Measurements from ENCODE around the gene STK38L. TPM values are rescaled to one million over a fixed set of nuclear protein-coding genes. Genes with fewer than 3 reads are reported as not detected.

Gene STK38L
- total and polyA plus RNA-seq, 2 of the 8 experiments (the other 6 are each of a cell fraction or from before 2014, with no cell fraction given) = 8.1 to 63.6 TPM

DNA sequence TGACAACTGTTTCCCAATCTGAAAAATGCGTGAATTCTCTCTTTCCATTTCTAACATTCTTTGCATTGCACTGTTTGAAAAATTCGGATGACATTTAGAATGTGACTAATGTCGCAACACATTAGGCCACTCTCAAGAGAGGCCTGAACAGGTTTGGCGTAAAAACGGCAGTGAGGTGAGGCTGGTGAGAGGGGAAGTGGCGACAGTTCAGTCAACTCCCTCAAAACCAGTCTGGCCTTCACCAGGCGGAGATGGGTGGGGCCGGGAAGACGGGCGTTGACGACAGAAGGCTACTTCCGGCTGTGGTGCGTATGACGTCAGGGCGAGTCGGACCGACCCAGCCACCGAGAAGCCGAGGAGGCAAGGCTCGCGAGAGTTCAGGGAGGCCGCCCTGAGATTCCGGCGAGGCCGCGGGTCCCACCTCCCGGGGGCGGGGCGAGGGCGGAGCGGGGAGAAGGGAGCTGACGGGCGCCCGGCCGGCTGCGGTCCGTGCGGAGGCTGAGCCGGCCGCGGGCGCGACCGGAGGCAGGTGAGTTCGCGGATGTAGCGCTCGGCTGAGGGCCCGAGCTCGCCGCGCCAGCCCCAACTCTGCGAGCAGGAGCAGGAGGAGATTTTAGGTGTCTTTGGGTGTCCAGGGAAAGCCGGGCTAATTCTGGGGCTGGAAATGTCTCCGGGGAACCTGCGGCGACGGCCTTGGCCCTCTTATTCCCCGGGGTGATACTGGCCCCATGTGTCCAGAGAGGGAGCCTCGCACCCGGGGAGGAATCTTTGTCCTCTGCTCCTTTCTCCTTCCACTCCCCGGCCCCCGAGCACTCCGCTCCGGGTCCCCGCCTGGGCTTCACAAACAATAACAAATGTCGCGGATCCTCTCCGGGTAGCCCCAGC lies at the start of gene STK38L (continued):
- TF ChIP-seq E2F6 (IDR thresholded peaks at IDR 0.05) = no peak
- no peak for TF ChIP-seq CHD1 (IDR thresholded peaks at IDR 0.05; ENCODE audit: low read depth, low read length)
- TF ChIP-seq EGR1 (IDR thresholded peaks at IDR 0.05; ENCODE audit: borderline replicate concordance, low read depth, low read length) = peak; percentile 50; the same call in 1 of the 2 replicates
- peak; percentile 88; the same call in 1 of the 2 replicates for TF ChIP-seq GABPA (IDR thresholded peaks at IDR 0.05; ENCODE audit: borderline replicate concordance, insufficient read depth, low read length)
- no peak for TF ChIP-seq SP2 (IDR thresholded peaks at IDR 0.05; ENCODE audit: low read length)
- no peak for TF ChIP-seq NANOG (IDR thresholded peaks at IDR 0.05; ENCODE audit: insufficient read depth, low read depth, low read length, poor library complexity, severe bottlenecking)
- peak; percentile 13 to 23; a peak in 2 of 4 replicates for TF ChIP-seq RAD21 (IDR thresholded peaks at IDR 0.05 in 1 of 2, conservative IDR thresholded peaks at IDR 0.05 in 1 of 2; ENCODE audit: low read depth in 2 of 2, low read length in 2 of 2)
- peak; percentile 72 for TF ChIP-seq TBP (IDR thresholded peaks at IDR 0.05; ENCODE audit: low read depth, low read length)
- no peak for TF ChIP-seq BCL11A (IDR thresholded peaks at IDR 0.05; ENCODE audit: low read depth in 2 of 2, low read length in 2 of 2)
- TF ChIP-seq, protein P1, sequence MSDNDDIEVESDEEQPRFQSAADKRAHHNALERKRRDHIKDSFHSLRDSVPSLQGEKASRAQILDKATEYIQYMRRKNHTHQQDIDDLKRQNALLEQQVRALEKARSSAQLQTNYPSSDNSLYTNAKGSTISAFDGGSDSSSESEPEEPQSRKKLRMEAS (IDR thresholded peaks at IDR 0.05) = no peak; the same call in 1 of the 2 replicates
- TF ChIP-seq POLR2AphosphoS5 (IDR thresholded peaks at IDR 0.05; ENCODE audit: low read depth, low read length) = peak; percentile 73; the same call in 1 of the 2 replicates
- TF ChIP-seq SIX5 (IDR thresholded peaks at IDR 0.05; ENCODE audit: low read depth, low read length) = no peak
- no peak for TF ChIP-seq RNF2 (IDR thresholded peaks at IDR 0.05; ENCODE audit: borderline replicate concordance, low read depth, low read length, missing control alignments, poor library complexity, severe bottlenecking)
- no peak for TF ChIP-seq HDAC2 (IDR thresholded peaks at IDR 0.05; ENCODE audit: borderline replicate concordance in 1 of 2, low read depth in 2 of 2, low read length in 2 of 2)
- TF ChIP-seq CTCF (IDR thresholded peaks at IDR 0.05; ENCODE audit: control extremely low read depth in 1 of 3, insufficient read depth in 1 of 3, low read depth in 1 of 3, low read length in 3 of 3) = peak in 1 of 3 experiments; percentile 11; a peak in 1 of 4 replicates
- TF ChIP-seq NRF1 (IDR thresholded peaks at IDR 0.05; ENCODE audit: low read depth, low read length) = no peak
- peak; percentile 64 for TF ChIP-seq ASH2L (IDR thresholded peaks at IDR 0.05; ENCODE audit: low read length)
- TF ChIP-seq KDM1A (IDR thresholded peaks at IDR 0.05; ENCODE audit: borderline replicate concordance, low read length) = peak; percentile 26; the same call in 1 of the 2 replicates

Measured in H1 (cell line).